Brain microvascular endothelial cell (primary cell): ENCODE data around the gene PYHIN1.

Experiments
- DNase-seq: peaks from one replicate; pipeline ENCODE4 v3.0.0-alpha.2; 2020
- H3K27ac ChIP-seq: fragments of 250-450 bp; sonication (Bioruptor Pico); 2 replicates; pipeline ENCODE4 v1.5.1; 2020; ENCODE audit warnings: mild to moderate bottlenecking, moderate library complexity
- H3K27me3 ChIP-seq: fragments of 250-450 bp; sonication (Bioruptor Pico); replicated peaks from 2 replicates; pipeline ENCODE4 v1.5.1; 2020; ENCODE audit warnings: mild to moderate bottlenecking
- H3K36me3 ChIP-seq: fragments of 250-450 bp; sonication (Bioruptor Pico); replicated peaks from 2 replicates; pipeline ENCODE4 v1.5.1; 2020; ENCODE audit warnings: mild to moderate bottlenecking
- H3K4me3 ChIP-seq: 2 replicates; pipeline ENCODE4 v1.5.1; 2011; ENCODE audit warnings: low read depth, mild to moderate bottlenecking, control low read depth, low read length, moderate library complexity
- CTCF ChIP-seq: IDR thresholded peaks from 2 replicates; pipeline ENCODE4 v1.5.1; 2011; ENCODE audit warnings: low read depth, mild to moderate bottlenecking, moderate library complexity, low read length, control low read depth, inconsistent platforms; ENCODE audit errors: missing control alignments
- in situ Hi-C: cut with HindIII; loops from 2 replicates; pipeline ENCODE4 v1.10.0; 2017; ENCODE audit warnings: low sequenced_read_pairs, low pct_ligation_motif_present

Gene PYHIN1

GRCh38 chr1:158931055-158931737 lies at the start of gene PYHIN1:
TSS of gene PYHIN1 (plus strand) at chr1:158931552. CDS start at chr1:158936911, 5,359 bp downstream.
- Histone ChIP-seq H3K27ac (no peak within 1 kb of the TSS), H3K4me3 (no peak within 1 kb of the TSS), H3K36me3 (no peaks in the 10 kb centered on the region), H3K27me3 (no peaks in the 10 kb centered on the region)
- TF ChIP-seq CTCF: no peak
- in situ Hi-C loops: no loop called here
- DNase-seq: no peak

DNA sequence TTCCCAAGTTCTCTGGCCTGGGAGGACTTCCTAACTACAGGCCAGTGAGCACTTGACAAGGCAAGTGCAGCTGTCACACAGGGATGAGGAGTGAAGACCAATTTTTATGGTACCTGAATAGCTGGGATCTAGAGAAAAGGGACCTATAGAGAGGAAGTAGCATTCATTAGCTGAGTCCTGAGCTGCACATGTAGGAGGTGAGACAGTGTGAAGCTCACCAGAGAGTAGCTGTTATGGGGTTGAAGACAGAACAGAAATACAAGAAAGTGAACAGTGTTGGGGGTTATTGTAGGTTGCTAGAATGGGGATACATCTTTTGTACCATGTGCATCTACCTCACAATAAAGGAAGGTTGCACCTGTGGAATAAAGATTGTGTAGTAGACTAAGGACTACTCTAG lies 37.7 kb upstream of the PYHIN1 start:
- Histone ChIP-seq H3K27ac (no peak overlapping the region), H3K27me3 (no peaks in the 10 kb centered on the region), H3K36me3 (no peaks in the 10 kb centered on the region), H3K4me3 (no peak overlapping the region)
- no peak for DNase-seq
- in situ Hi-C loops: no loop called here
- TF ChIP-seq CTCF: no peak

- no peak overlapping the region for H3K27ac ChIP-seq
- DNase-seq: no peak
- no peak for TF ChIP-seq CTCF
- H3K27me3 ChIP-seq: no peaks in the 10 kb centered on the region
- in situ Hi-C loops: no loop called here
- no peak overlapping the region for H3K4me3 ChIP-seq
- H3K36me3 ChIP-seq: no peaks in the 10 kb centered on the region
Measured at GRCh38 chr1:158898722-158899121, 32.6 kb upstream of the PYHIN1 start.

DNA sequence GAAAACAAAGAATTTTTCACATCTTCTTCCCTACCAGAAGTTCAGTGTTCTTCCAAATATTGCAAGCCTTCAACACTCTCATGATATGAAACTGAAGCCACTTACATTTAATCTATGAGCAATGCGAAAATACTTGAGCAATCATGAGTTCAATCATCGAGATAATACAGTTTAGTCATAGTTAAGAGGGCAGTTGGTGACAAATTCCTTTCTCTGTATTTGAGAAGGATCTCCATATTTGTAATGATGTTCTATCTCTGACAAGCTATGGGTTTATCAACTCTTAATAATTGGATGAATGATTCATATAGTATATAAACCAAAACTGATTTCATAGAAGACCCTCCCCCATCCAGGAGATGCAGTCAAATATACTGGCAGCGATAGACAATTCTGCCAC lies 29.7 kb upstream of the PYHIN1 start:
- no peak overlapping the region for H3K4me3 ChIP-seq
- in situ Hi-C loops: no loop called here
- H3K27me3 ChIP-seq: no peaks in the 10 kb centered on the region
- DNase-seq: no peak
- no peak for TF ChIP-seq CTCF
- H3K27ac ChIP-seq: no peak overlapping the region
- no peaks in the 10 kb centered on the region for H3K36me3 ChIP-seq

DNA sequence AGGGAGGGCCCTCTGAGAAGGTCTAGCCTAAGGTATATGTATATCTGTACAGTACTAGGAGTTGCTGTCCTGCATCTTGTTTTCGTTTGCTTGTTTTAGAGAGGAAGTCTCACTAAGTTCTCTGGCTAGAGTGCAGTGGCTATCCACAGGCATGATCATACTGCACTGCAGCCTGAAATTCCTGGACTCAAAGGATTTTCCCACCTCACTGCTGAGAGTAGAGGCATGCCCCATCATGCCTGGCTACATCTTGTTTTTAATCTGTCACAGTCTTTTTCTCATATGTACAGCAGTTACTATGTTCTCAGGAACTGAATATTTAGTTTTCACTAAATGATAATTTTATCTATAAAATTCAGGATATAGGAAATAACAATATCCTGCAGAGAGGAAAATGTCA lies 15.3 kb upstream of the PYHIN1 start:
- TF ChIP-seq CTCF: no peak
- no peak overlapping the region for H3K27ac ChIP-seq
- in situ Hi-C loops: no loop called here
- no peaks in the 10 kb centered on the region for H3K36me3 ChIP-seq
- no peak overlapping the region for H3K4me3 ChIP-seq
- no peaks in the 10 kb centered on the region for H3K27me3 ChIP-seq
- DNase-seq: no peak

DNA sequence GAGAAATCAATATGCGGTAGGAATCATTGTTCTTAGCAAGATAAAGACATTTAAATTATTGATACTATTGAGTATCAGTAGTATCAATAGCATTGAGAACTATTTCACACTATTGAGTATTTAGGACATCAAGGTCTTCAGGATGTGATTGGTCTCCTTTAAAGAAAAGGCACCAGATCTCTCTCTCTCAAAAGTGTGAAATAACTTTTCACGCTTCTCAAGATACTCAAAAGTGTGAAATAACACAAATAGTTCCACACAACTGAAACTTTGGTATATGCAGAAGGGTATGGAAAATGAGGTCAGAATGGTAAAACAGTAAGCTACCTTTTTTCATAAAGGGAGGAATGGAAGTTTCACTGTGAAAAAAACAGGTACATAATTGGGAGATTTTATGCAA lies 6.7 kb upstream of the PYHIN1 start:
- DNase-seq: no peak
- in situ Hi-C loops: no loop called here
- no peak for TF ChIP-seq CTCF

More for the DNA sequence above, 6.7 kb upstream of the PYHIN1 start:
- no peak overlapping the region for H3K27ac ChIP-seq
- no peak overlapping the region for H3K4me3 ChIP-seq
- no peaks in the 10 kb centered on the region for H3K27me3 ChIP-seq
- H3K36me3 ChIP-seq: no peaks in the 10 kb centered on the region
